ENCODE measurements around the gene PFKL. TPM values are rescaled to one million over a fixed set of nuclear protein-coding genes. Genes with fewer than 3 reads are reported as not detected.
A peak's percentile ranks its signal among the peaks of the same experiment; 100 is the strongest.

Gene PFKL
- 21.6 and 23.2 TPM in 2 replicates for polyA plus RNA-seq (2011; rRNA removed)
- 46.8 and 60.5 TPM in 2 replicates for polyA plus RNA-seq (2012; cell fraction: cytosol; rRNA removed)
- polyA plus RNA-seq (2012; cell fraction: nucleus; rRNA removed): 138 and 168 TPM in 2 replicates
- 33.3 to 42.4 TPM (median 38.7 TPM) in 3 replicates for polyA plus RNA-seq (2017; fragmentation: RNase III; extraction: RNeasy Plus Mini Kit Qiagen cat#74134 plus additional on column Dnase treatment)
- 29.7 and 37.4 TPM in 2 replicates for polyA minus RNA-seq (2011; rRNA and poly(A)+ RNA removed)

GRCh38 chr21:44299458-44300261 lies at the start of gene PFKL:
PFKL (plus strand) TSS chr21:44300053; CDS start chr21:44300106, 53 bp downstream.
- POLR2A ChIA-PET: no interaction called here

DNA sequence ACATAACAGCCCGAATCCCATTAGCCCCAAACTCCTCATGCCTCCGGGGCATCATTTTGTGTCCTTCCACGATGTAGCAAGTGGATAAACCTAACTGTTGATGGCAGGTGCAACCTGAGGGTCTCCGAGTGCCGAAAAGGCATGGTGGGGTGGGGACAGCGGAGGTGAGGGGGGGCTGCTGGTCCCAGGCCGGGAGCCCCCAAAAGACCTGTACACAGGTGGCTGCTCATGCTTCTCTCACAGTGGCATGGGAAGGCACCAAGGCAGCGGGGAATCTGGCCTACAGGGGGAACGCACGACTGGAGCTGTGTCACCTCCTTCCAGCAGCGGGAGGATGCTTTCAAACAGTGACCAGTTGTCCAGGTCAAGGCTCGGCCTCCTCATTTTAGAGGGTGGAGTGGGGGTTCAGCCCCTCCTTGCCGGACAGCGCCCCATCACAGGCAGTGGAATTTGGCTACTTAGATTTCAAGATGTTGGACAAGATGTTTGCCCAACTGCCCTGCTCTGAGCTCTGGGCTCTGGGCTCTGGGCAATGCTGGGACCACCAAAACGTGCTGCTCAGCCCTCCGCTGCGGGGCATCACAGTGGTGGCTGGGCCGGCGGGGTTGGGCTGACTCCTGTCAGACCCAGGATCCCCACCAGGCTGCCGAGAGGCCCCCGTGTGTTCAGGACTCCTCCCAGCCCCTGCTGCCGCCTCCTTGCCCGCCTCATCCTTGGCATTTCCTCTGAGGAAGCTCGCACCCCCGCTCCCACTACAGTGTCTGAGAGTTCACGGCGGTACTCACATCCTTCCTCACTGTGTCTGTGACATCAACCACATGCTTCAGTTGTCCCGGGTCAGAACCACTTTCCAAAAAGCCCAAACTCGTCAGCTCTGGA lies 45.8 kb upstream of the PFKL start:
- no peak for DNase-seq (ENCODE audit: low read depth in 1 of 2, low spot score in 1 of 2)
- no peak for ATAC-seq
- WGBS (ENCODE audit: missing lambda C conversion rate): 64% methylated on average over 17 of the region's 29 CpGs
- Histone ChIP-seq H3K9me3 (no peaks in the 10 kb centered on the region), H3K4me3 (no peak overlapping the region), H3K27ac (no peak overlapping the region), H3K4me1 (no peaks in the 10 kb centered on the region), H3K4me2 (no peak overlapping the region)
- ChIA-PET POLR2A (no interaction called here), CTCF (no interaction called here)
- FAIRE-seq: no peak
- TF ChIP-seq SREBF2 (IDR thresholded peaks at IDR 0.05) (no peak), PHF8 (IDR thresholded peaks at IDR 0.05; ENCODE audit: borderline replicate concordance, low read depth) (no peak), EHMT2 (IDR thresholded peaks at IDR 0.05; ENCODE audit: low read depth) (no peak), BCL3 (IDR thresholded peaks at IDR 0.05) (no peak), FOSL2 (IDR thresholded peaks at IDR 0.05) (no peak), FOSL2 (CRISPR knock-in tag; IDR thresholded peaks at IDR 0.05) (no peak), ZSCAN20 (CRISPR knock-in tag; IDR thresholded peaks at IDR 0.05) (no peak), HEYL (CRISPR knock-in tag; IDR thresholded peaks at IDR 0.05) (no peak), KDM5A (IDR thresholded peaks at IDR 0.05) (no peak), EP300 (IDR thresholded peaks at IDR 0.05) (no peak), FOSB (CRISPR knock-in tag; IDR thresholded peaks at IDR 0.05) (no peak)
- TF ChIP-seq, protein P1, sequence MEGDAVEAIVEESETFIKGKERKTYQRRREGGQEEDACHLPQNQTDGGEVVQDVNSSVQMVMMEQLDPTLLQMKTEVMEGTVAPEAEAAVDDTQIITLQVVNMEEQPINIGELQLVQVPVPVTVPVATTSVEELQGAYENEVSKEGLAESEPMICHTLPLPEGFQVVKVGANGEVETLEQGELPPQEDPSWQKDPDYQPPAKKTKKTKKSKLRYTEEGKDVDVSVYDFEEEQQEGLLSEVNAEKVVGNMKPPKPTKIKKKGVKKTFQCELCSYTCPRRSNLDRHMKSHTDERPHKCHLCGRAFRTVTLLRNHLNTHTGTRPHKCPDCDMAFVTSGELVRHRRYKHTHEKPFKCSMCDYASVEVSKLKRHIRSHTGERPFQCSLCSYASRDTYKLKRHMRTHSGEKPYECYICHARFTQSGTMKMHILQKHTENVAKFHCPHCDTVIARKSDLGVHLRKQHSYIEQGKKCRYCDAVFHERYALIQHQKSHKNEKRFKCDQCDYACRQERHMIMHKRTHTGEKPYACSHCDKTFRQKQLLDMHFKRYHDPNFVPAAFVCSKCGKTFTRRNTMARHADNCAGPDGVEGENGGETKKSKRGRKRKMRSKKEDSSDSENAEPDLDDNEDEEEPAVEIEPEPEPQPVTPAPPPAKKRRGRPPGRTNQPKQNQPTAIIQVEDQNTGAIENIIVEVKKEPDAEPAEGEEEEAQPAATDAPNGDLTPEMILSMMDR (IDR thresholded peaks at IDR 0.05): no peak

More at GRCh38 chr21:44299458-44300261, at the start of gene PFKL:
- FAIRE-seq: no peak
- CTCF ChIA-PET: interaction anchor here (2.0 kb wide), 1 partner anchor 10 kb away, joined by 5 read pairs; no protein-coding TSS in a partner anchor
- ATAC-seq: peak; percentile 66 to 70
- TF ChIP-seq CBX2 (IDR thresholded peaks at IDR 0.05; ENCODE audit: borderline replicate concordance, low read depth) (no peak), RNF2 (IDR thresholded peaks at IDR 0.05; ENCODE audit: borderline replicate concordance, low read depth) (peak; percentile 45; the same call in 1 of the 2 replicates), ESRRA (IDR thresholded peaks at IDR 0.05; ENCODE audit: borderline replicate concordance, low read length) (no peak), CBX8 (IDR thresholded peaks at IDR 0.05) (no peak), BCL3 (IDR thresholded peaks at IDR 0.05) (0 out of 3 replicates have a peak, but pooled peaks have one; percentile 41), JUN (IDR thresholded peaks at IDR 0.05) (peak in 1 of 2 experiments; percentile 47; a peak in 2 of 5 replicates), ELK1 (IDR thresholded peaks at IDR 0.05; ENCODE audit: low read depth, low read length) (no peak), HDAC2 (IDR thresholded peaks at IDR 0.05) (no peak), ZFP36 (IDR thresholded peaks at IDR 0.05; ENCODE audit: borderline replicate concordance, partially characterized antibody) (no peak), POLR2A (IDR thresholded peaks at IDR 0.05; ENCODE audit: low read length) (peak; percentile 54), EHF (CRISPR knock-in tag; IDR thresholded peaks at IDR 0.05) (no peak)
- TF ChIP-seq, protein P2, sequence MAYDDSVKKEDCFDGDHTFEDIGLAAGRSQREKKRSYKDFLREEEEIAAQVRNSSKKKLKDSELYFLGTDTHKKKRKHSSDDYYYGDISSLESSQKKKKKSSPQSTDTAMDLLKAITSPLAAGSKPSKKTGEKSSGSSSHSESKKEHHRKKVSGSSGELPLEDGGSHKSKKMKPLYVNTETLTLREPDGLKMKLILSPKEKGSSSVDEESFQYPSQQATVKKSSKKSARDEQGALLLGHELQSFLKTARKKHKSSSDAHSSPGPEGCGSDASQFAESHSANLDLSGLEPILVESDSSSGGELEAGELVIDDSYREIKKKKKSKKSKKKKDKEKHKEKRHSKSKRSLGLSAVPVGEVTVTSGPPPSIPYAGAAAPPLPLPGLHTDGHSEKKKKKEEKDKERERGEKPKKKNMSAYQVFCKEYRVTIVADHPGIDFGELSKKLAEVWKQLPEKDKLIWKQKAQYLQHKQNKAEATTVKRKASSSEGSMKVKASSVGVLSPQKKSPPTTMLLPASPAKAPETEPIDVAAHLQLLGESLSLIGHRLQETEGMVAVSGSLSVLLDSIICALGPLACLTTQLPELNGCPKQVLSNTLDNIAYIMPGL (CRISPR knock-in tag; IDR thresholded peaks at IDR 0.05; ENCODE audit: borderline replicate concordance): no peak
- TF ChIP-seq, protein P3, sequence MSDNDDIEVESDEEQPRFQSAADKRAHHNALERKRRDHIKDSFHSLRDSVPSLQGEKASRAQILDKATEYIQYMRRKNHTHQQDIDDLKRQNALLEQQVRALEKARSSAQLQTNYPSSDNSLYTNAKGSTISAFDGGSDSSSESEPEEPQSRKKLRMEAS (IDR thresholded peaks at IDR 0.05): no peak
- TF ChIP-seq, protein P4, sequence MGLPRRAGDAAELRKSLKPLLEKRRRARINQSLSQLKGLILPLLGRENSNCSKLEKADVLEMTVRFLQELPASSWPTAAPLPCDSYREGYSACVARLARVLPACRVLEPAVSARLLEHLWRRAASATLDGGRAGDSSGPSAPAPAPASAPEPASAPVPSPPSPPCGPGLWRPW (IDR thresholded peaks at IDR 0.05): no peak
- Histone ChIP-seq H3K27ac (peak within 1 kb of the TSS; percentile 93 to 99), H3K4me2 (peak within 1 kb of the TSS; percentile 73), H3K4me3 (peak within 1 kb of the TSS; percentile 98), H3K9me3 (no peaks in the 10 kb centered on the region), H3K4me1 (peaks cover 21% of the 10 kb centered on the region)
- peak; percentile 44 to 71 for DNase-seq (ENCODE audit: low read depth in 1 of 2, low spot score in 1 of 2)
- 1% methylated on average over 14 of the region's 94 CpGs for WGBS (ENCODE audit: missing lambda C conversion rate)
